Measurements from ENCODE around the gene CATSPERB. TPM values are rescaled to one million over a fixed set of nuclear protein-coding genes. Genes with fewer than 3 reads are reported as not detected.
"Not testable (repeated sequence)": the region's sequence is repeated elsewhere in the genome, so short reads cannot be mapped to it uniquely, and the experiment has no call there.

Gene CATSPERB
- total RNA-seq, 2 donors from 2014 or later: 14.5 to 35.1 TPM

DNA sequence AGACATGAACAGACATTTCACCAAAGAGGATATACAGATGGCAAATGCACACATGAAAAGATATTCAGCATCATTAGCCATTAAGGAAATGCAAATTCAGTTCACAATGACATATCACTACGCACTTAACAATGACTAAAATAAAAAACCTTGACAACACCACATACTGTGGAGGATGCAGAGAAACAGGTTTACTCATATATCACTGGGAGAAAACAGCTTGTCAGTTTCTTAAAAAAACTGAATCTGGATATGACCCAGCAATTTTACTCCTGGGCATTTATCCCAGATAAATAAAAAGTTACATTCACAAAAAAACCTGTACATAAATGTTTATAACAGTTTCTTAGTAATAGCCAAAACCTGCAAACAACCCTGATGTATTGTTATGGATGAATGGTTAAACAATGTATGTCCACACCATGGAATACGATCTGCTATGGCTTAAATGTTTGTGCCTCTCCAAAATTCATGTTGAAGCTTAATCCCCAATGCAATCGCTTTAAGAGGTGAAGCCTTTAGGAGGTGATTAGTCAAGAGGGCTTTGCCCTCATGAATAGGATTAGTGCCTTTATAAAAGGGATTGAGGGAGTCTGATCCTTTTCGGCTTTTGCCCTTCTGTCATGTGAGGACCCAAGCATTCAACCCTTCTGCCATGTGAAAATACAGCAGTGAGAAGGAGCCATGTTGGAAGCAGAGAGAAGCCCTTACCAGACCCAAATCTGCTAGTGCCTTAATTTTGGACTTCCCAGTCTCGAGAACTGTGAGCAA lies 185.8 kb downstream of the CATSPERB start:
- no peak overlapping the region for H3K27ac ChIP-seq
- peaks cover 3% of the 10 kb centered on the region for H3K9me3 ChIP-seq
- H3K4me3 ChIP-seq: no peak overlapping the region
- no peak for ATAC-seq (ENCODE audit: insufficient number of reproducible peaks, low FRiP score, low read depth)
- no peaks in the 10 kb centered on the region for H3K27me3 ChIP-seq (replicated peaks; ENCODE audit: insufficient read depth)
- TF ChIP-seq, protein P1, sequence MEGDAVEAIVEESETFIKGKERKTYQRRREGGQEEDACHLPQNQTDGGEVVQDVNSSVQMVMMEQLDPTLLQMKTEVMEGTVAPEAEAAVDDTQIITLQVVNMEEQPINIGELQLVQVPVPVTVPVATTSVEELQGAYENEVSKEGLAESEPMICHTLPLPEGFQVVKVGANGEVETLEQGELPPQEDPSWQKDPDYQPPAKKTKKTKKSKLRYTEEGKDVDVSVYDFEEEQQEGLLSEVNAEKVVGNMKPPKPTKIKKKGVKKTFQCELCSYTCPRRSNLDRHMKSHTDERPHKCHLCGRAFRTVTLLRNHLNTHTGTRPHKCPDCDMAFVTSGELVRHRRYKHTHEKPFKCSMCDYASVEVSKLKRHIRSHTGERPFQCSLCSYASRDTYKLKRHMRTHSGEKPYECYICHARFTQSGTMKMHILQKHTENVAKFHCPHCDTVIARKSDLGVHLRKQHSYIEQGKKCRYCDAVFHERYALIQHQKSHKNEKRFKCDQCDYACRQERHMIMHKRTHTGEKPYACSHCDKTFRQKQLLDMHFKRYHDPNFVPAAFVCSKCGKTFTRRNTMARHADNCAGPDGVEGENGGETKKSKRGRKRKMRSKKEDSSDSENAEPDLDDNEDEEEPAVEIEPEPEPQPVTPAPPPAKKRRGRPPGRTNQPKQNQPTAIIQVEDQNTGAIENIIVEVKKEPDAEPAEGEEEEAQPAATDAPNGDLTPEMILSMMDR (IDR thresholded peaks at IDR 0.05): no peak
- no peaks in the 10 kb centered on the region for H3K4me1 ChIP-seq (ENCODE audit: control insufficient read depth in 1 of 2, low read depth in 2 of 2)
- DNase-seq (ENCODE audit: low spot score): no peak
- no peaks in the 10 kb centered on the region for H3K36me3 ChIP-seq

- TF ChIP-seq, protein P1 (IDR thresholded peaks at IDR 0.05): no peak
- ATAC-seq (ENCODE audit: insufficient number of reproducible peaks, low FRiP score, low read depth): no peak
- no peak for DNase-seq (ENCODE audit: low spot score)
Measured at GRCh38 chr14:91545204-91545603, 186.7 kb downstream of the CATSPERB start.

DNA sequence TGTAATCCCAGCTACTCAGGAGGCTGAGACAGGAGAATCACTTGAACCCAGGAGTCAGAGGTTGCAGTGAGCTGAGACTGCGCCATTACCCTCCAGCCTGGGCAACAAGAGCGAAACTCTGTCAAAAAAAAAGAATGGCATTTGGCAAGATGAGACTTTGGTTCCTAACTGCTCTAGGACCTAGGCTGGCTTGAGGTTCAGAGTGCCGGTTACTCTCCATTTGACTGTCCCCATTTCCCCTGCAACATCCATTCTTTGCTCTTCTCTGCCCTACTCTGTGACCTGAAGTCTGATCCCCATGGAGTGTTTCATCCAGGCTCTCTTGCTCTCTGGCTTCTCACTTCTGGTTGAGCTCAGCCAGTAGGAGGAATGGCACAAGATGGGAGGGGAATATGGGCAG lies 195.6 kb downstream of the CATSPERB start:
- H3K4me1 ChIP-seq (ENCODE audit: control insufficient read depth in 1 of 2, low read depth in 2 of 2): no peaks in the 10 kb centered on the region
- DNase-seq (ENCODE audit: low spot score): no peak
- no peak overlapping the region for H3K4me3 ChIP-seq
- H3K27me3 ChIP-seq (replicated peaks; ENCODE audit: insufficient read depth): no peaks in the 10 kb centered on the region
- TF ChIP-seq, protein P1 (IDR thresholded peaks at IDR 0.05): no peak
- no peaks in the 10 kb centered on the region for H3K36me3 ChIP-seq
- ATAC-seq (ENCODE audit: insufficient number of reproducible peaks, low FRiP score, low read depth): no peak
- H3K9me3 ChIP-seq: no peaks in the 10 kb centered on the region
- H3K27ac ChIP-seq: no peak overlapping the region

More at GRCh38 chr14:91545204-91545603, 186.7 kb downstream of the CATSPERB start:
- H3K9me3 ChIP-seq: peaks cover 3% of the 10 kb centered on the region
- H3K27ac ChIP-seq: no peak overlapping the region
- no peak overlapping the region for H3K4me3 ChIP-seq
- H3K27me3 ChIP-seq (replicated peaks; ENCODE audit: insufficient read depth): no peaks in the 10 kb centered on the region
- H3K36me3 ChIP-seq: no peaks in the 10 kb centered on the region
- no peaks in the 10 kb centered on the region for H3K4me1 ChIP-seq (ENCODE audit: control insufficient read depth in 1 of 2, low read depth in 2 of 2)

DNA sequence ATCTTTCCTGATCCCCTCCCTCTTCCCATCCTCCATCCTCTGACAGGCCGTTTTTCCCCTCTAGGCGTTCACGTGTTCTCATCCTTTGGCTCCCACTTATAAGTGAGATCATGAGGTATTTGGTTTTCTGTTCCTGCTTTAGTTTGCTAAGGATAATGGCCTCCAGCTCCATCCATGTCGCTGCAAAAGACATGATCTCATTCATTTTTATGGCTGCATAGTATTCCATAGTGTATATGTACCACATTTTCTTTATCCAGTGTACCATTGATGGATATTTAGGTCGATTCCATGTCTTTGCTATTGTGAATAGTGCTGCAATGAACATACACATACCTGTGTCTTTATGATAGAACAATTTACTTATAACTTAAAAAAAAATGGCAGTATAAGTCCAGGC lies 197.8 kb downstream of the CATSPERB start:
- not testable (repeated sequence) for DNase-seq (ENCODE audit: low spot score); ATAC-seq (ENCODE audit: insufficient number of reproducible peaks, low FRiP score, low read depth); H3K27me3 ChIP-seq (replicated peaks; ENCODE audit: insufficient read depth); H3K9me3 ChIP-seq; H3K4me1 ChIP-seq (ENCODE audit: control insufficient read depth in 1 of 2, low read depth in 2 of 2); H3K36me3 ChIP-seq; H3K27ac ChIP-seq; H3K4me3 ChIP-seq

DNA sequence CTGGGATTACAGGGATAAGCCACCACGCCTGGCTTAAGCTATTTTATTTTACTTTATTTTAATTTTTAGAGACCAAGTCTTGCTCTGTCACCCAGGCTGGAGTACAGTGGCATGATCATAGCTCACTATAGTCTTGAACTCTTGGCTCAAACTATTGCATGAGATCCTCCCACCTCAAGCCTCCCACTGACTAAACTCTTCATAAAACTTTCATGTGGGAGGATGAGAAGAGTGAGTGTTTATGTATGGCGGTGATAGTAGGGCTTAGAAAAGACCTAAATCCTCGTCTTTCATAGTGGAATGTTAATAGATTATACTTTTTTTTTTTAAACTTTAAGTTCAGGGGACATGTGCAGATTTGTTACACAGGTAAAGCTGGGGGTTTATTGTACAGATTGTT lies 198.3 kb downstream of the CATSPERB start:
- no peaks in the 10 kb centered on the region for H3K4me1 ChIP-seq (ENCODE audit: control insufficient read depth in 1 of 2, low read depth in 2 of 2)
- no peak for ATAC-seq (ENCODE audit: insufficient number of reproducible peaks, low FRiP score, low read depth)

More for the DNA sequence above, 198.3 kb downstream of the CATSPERB start:
- TF ChIP-seq, protein P1 (IDR thresholded peaks at IDR 0.05): no peak
- DNase-seq (ENCODE audit: low spot score): no peak
- Histone ChIP-seq H3K27ac (no peak overlapping the region), H3K27me3 (replicated peaks; ENCODE audit: insufficient read depth) (no peaks in the 10 kb centered on the region), H3K9me3 (no peaks in the 10 kb centered on the region), H3K36me3 (no peaks in the 10 kb centered on the region), H3K4me3 (no peak overlapping the region)

Other genes with a start within 250 kb of the CATSPERB start
- gene PPP4R3A, start 221.8 kb downstream of the CATSPERB start, total RNA-seq: 100 to 1,000 TPM in 1 of 2 donors, 10 to 100 TPM in 1; 57.5 to 104 TPM
- gene TC2N, start 135.4 kb upstream of the CATSPERB start, total RNA-seq: 100 to 1,000 TPM; 146 to 172 TPM
- gene FBLN5, start 215.6 kb upstream of the CATSPERB start, total RNA-seq: 1,000 to 10,000 TPM in 1 of 2 donors, 100 to 1,000 TPM in 1; 824 to 1,103 TPM

All from thoracic aorta (tissue), 2 donors.